GM18498 (cell line): ENCODE results near the gene MACROD2.
"Not testable (repeated sequence)": the region's sequence is repeated elsewhere in the genome, so short reads cannot be mapped to it uniquely, and the experiment has no call there.

Experiments
- ATAC-seq: cut with Tn5 transposase; IDR thresholded peaks from one replicate; pipeline ENCODE4 v1.9.1; 2021; ENCODE audit warnings: mild to moderate bottlenecking, moderate library complexity; ENCODE audit not compliant: unreplicated experiment

The MACROD2 gene

DNA sequence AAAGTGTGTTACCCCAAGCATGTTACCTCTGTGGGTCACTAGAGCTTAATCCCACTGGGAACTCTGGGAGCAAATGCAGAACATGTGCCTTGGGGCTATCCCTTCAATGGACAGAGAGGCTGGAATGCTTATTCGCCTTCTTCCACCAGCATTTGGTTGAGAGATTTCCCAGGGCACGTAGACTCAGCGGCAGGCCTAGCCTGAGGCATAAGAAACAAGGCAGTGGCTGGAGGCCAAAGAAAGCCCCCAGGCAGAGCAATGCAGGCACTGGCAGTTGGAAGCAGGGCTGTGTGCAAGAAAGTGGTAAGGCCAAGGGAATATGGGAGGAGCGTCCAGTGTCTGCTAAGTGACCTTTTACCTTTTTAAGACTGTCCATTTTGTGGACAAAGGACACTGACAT is 456.1 kb downstream of the MACROD2 start:
- ATAC-seq, result no peak

DNA sequence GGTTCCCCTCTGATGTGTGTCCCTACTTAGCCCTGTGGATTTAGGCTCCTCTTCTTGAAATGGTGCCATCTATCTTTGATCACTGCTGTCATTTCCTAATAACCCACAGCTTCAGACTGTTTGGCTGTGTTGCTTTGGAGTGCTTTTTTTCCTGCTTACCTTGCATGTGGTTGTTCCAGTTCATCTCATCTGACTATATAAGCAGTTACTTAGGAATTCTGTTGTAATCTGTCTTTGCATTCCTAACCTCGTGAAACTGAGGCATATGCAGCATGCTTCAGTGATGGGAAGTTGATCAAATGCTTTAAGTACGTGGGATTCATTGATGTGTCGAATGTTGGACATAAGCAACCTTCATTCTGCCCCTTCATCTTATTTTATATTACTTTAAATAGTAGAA is 457.9 kb downstream of the MACROD2 start:
- no peak for ATAC-seq

- ATAC-seq, result no peak
Observed at GRCh38 chr20:14454296-14454695, 459.0 kb downstream of the MACROD2 start.

DNA sequence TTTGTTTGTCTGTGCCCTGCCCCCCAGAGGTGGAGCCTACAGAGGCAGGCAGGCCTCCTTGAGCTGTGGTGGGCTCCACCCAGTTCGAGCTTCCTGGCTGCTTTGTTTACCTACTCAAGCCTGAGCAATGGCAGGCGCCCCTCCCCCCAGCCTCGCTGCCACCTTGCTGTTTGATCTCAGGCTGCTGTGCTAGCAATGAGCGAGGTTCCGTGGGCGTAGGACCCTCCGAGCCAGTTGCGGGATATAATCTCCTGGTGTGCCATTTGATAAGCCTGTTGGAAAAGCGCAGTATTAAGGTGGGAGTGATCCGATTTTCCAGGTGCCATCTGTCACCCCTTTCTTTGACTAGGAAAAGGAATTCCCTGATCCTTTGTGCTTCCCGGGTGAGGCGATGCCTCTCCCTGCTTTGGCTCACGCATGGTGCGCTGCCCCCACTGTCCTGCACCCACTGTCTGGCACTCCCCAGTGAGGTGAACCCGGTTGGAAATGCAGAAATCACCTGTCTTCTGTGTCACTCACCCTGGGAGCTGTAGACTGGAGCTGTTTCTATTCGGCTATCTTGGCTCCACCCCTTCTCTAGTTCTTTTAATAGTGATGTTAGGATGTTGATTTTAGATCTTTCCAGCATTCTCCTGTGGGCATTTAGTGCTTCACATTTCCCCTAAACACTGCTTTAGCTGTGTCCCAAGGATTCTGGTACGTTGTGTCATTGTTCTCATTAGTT is 471.9 kb downstream of the MACROD2 start:
- ATAC-seq, result not testable (repeated sequence)

GRCh38 chr20:14470231-14470899 is 475.0 kb downstream of the MACROD2 start:
- ATAC-seq, result no peak

DNA sequence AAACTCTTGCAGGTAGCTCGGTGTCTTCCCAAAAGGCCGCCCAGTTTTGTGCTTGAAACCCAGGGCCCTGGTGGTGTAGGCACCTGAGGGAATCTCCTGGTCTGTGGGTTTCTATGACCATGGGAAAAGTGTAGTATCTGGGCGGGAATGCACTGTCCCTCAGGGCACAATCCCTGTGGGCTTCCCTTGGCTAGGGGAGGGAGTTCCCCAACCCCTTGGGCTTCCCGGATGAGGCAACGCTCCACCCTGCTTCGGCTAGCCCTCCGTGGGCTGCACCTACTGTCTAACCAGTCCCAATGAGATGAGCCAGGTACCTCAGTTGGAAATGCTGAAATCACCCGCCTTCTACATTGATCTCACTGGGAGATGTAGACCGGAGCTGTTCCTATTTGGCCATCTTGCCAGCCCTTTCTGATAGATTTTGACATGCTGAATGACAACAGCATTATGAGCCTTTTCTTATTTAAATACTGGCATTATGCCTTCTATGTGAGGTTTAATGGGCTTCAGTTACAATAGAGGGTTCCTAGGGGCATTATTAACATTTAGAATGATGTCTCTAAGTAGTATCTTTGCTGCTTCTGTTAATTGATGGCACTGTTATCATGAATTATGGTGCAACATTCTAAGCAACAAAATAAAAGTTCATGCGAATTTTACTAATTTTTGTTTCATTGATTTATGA is 475.8 kb downstream of the MACROD2 start:
- ATAC-seq, result no peak

DNA sequence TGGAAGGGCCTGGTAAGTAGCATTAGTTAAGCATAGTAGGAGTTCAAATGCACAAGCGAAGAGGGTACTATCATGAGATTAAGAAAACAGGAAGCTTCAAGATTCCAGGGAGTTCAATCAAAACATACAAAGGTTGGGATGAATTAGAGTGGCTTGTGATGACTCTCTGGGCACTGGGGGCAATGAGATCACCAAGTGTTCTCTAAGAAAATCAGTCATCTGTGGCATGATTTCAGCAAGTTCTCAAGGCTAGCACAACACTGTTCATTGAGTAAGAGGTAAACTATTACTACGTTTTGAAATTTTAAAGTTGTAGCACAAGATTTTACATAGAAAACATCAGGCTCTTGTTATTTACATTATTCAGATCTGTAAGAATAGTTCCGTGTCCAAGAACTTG is 481.8 kb downstream of the MACROD2 start:
- no peak for ATAC-seq

- no peak for ATAC-seq
Observed at GRCh38 chr20:14478126-14478525, 482.8 kb downstream of the MACROD2 start.

- no peak for ATAC-seq
Observed at GRCh38 chr20:14481863-14482262, 486.5 kb downstream of the MACROD2 start.

- ATAC-seq, result no peak
Observed at GRCh38 chr20:14488212-14488611, 492.9 kb downstream of the MACROD2 start.

- no peak for ATAC-seq
Observed at GRCh38 chr20:14488756-14489479, 493.6 kb downstream of the MACROD2 start.

- no peak for ATAC-seq
Observed at GRCh38 chr20:14489544-14489943, 494.2 kb downstream of the MACROD2 start.

DNA sequence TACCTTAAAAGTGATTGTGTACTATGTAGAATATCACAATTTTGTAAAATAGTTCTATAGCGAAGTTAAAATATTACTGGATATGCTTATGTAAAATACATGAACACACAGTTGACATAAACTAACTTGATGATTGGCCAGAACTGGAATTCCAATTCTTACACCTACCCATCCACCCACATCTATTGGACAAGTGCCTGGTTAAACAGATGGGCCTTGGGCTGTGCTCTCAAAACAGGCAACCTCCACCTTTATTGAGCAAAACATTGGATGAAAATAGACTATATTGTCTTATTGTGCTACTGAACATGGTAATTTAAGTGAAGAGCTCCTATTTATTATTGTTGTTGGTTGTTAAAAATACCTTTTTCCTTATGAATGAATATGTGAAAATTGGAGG is 496.1 kb downstream of the MACROD2 start:
- no peak for ATAC-seq

- no peak for ATAC-seq
Observed at GRCh38 chr20:14493408-14493807, 498.1 kb downstream of the MACROD2 start.

GRCh38 chr20:14494355-14494754 is 499.0 kb downstream of the MACROD2 start:
- no peak for ATAC-seq

DNA sequence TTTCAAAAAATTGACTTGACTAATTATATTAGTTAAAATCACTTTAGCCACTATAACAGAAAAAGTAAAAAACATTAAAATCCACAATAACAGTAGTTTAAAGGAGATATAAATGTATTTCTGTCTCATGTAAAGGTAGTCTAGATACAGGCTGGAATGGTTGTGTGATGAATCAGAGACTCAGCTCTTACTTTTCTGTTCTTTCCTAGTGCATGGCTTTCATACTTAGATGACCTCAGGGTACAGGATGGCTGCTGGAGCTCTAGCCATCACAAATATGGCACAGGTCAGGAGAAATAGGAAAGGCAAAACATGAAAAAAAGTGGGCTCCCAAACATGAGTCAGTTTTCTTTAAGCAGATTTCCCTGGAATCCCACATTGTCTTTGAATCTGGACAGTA is 499.8 kb downstream of the MACROD2 start:
- ATAC-seq, result no peak

DNA sequence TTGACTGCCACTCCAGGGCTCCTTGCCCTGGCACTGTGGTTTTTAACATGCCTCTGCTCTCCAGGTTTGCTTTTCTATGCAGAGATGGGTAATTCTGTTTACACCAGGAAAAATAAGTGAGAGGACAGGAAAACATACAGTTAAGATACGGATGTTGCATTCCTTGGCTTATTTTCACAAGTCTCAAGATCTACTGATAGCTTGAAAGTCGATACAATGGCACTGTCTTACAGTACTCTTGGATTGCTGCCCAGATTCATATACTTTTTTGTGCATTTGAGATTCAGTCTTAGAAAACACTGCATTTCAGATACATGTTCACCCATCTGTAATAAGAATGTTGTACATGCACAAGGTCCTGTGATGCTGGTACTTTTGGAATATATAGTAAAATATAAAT is 501.7 kb downstream of the MACROD2 start:
- ATAC-seq, result no peak

- no peak for ATAC-seq
Observed at GRCh38 chr20:14498772-14499171, 503.5 kb downstream of the MACROD2 start.

DNA sequence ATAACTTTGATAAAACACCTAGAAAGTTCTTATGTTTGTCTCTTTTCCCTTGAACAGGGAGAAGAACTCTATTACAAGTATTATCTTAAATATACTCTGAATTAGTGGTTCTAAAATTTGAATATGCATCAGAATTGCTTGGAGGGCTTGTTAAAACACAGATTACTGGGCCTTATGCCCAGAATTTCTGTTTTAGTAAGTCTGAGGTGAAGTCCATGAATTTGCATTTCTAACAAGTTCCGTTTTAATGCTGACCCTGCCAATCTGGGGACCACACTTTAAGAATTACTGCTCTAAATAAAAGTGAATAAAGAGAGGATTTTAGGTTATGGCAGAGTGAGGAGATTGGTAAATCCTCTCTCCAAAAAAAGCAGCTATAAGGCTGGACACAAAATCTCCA is 510.2 kb downstream of the MACROD2 start:
- ATAC-seq, result no peak

DNA sequence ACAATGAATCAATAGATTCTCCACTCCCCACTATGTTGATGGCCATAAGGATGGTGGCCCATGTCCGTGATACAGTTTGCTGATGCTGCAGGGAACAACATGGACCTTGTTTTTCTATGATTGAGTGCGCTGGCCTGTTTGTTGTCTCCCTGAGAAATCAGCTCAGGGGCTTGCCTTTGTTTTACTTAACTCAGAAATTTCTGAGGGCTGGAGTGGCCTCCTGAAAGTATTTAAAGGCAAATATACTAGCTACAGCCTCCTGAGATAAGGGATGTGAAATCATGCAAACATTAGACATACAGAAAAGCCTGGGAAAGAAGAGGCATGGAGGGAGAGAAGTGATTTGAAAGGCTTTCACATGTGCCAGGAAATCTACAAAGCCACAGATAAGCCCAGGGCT is 512.4 kb downstream of the MACROD2 start:
- no peak for ATAC-seq

DNA sequence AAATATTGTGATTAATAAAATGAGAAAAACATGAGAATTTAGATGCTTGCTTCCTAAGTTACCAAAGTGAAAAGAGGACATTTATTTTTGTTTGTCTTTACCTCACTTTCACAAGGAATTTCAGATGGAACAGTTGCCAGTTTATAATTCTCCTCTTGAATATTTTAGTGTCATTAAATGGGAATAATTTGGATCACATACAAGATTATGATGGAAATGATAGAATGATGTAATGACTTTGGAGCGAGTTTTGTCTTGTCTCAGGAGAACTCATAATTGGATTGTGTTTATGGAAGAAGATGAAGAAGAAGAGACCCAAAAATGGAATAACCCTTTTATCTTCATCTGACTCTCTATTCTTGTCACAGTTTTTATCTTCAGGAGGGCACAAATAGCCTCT is 515.0 kb downstream of the MACROD2 start:
- ATAC-seq, result no peak
